ENCODE results near the gene POTEF.
"Not testable (repeated sequence)": the region's sequence is repeated elsewhere in the genome, so short reads cannot be mapped to it uniquely, and the experiment has no call there.

DNA sequence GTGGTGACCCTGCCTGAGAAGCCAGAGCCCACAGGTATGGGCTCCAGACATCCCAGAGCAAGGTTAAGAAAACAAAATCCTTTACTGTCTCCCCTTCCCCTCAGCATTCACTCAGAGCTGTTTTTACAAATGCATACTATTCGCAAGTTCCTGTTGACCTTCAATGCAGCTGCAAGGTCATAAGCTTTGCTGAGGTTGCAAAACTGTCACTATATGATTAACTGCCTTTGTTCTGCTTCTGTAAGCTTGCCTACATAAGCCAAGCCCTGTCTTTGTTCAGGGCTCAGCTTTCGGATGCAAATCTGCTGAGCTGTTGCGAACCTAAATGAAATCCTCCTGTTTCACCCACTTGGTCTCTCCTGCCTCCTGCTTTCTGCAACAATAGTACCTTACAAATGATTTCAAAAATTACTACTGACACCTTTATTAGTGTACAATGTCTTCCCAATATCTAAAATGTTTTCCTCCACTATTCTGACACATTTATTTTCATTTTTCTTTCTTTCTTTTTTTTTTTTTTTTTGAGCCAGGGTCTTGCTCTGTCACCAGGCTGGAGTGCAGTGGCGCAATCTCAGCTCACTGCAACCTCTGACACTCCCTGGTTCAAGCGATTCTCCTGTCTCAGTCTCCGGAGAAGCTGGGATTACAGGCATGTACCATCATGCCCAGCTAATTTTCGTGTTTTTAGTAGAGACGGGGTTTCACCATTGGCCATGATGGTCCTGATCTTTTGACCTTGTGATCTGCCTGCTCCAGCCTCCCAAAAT, 26.2 kb downstream of the POTEF start:
- TF ChIP-seq, protein P1, sequence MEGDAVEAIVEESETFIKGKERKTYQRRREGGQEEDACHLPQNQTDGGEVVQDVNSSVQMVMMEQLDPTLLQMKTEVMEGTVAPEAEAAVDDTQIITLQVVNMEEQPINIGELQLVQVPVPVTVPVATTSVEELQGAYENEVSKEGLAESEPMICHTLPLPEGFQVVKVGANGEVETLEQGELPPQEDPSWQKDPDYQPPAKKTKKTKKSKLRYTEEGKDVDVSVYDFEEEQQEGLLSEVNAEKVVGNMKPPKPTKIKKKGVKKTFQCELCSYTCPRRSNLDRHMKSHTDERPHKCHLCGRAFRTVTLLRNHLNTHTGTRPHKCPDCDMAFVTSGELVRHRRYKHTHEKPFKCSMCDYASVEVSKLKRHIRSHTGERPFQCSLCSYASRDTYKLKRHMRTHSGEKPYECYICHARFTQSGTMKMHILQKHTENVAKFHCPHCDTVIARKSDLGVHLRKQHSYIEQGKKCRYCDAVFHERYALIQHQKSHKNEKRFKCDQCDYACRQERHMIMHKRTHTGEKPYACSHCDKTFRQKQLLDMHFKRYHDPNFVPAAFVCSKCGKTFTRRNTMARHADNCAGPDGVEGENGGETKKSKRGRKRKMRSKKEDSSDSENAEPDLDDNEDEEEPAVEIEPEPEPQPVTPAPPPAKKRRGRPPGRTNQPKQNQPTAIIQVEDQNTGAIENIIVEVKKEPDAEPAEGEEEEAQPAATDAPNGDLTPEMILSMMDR (conservative IDR thresholded peaks at IDR 0.05 in 1 of 2, IDR thresholded peaks at IDR 0.05 in 1 of 2; ENCODE audit: extremely low read depth in 1 of 2, insufficient read depth in 1 of 2, low read depth in 1 of 2, low read length in 2 of 2), result not testable (repeated sequence)
- TF ChIP-seq EZH2 (IDR thresholded peaks at IDR 0.05; ENCODE audit: borderline replicate concordance, low read length), result not testable (repeated sequence)
